A549 treated with AZD9567 at 1 μM for 4 hours (cell line): ENCODE results near the gene AP1G1. TPM values are rescaled to one million over a fixed set of nuclear protein-coding genes. Genes with fewer than 3 reads are reported as not detected.

Experiments used
- total RNA-seq: library from RNA; stranded (reverse); fragments of 200-300 nt; extraction: Qiagen RNA extraction; gene quantifications from 5 replicates; pipeline ENCODE4 v1.2.3, GENCODE V29; 2022; ENCODE audit not compliant: insufficient read depth

The AP1G1 gene
- 38.3 to 48.0 TPM (median 44.4 TPM) in 5 replicates for total RNA-seq

DNA sequence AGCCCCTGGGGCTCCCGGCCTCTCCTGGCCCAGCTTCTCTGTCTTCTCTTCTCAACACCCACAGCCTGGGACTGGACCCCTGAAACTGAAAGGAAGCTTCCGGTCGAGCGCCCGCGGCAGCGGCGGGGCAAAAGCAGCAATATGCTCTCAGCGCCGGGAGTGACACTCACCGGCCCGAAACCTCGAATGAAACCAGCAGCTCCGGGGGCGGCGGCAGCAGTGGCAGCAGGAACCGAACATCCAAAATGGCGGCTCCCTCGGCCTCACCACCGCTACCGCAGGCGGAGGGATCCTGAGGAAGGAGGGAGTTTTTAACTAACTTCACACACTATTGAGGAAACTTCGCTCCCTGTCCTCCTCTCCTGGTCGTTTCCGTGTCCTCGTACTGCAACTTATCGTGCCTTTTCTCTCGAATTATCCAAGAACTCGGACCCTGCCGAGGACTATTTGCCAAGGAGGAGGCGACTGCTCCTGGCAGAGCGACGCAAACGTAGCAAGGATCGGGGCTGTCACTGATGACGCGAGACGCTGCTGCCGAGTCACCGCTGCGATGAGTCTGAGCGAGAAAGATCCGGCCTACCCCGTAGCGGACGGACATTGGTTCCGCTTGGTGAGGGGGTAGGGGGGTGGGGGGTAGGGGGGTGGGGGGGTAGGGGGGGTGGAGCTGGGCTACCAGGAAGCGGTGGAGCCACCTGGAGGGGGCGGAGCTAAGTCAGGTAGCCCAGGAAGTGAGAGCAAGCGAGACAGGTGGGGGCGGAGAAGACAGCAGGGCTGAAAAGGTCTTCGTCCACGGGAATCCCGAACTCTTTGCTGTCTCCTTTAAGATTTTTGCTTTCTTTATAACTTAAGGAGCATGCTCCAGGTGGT is at the start of gene AP1G1:
Gene AP1G1 (minus strand): TSS at position 242 of the 867 bp plus-strand sequence. CDS start 19,355 bp downstream, outside the sequence.

DNA sequence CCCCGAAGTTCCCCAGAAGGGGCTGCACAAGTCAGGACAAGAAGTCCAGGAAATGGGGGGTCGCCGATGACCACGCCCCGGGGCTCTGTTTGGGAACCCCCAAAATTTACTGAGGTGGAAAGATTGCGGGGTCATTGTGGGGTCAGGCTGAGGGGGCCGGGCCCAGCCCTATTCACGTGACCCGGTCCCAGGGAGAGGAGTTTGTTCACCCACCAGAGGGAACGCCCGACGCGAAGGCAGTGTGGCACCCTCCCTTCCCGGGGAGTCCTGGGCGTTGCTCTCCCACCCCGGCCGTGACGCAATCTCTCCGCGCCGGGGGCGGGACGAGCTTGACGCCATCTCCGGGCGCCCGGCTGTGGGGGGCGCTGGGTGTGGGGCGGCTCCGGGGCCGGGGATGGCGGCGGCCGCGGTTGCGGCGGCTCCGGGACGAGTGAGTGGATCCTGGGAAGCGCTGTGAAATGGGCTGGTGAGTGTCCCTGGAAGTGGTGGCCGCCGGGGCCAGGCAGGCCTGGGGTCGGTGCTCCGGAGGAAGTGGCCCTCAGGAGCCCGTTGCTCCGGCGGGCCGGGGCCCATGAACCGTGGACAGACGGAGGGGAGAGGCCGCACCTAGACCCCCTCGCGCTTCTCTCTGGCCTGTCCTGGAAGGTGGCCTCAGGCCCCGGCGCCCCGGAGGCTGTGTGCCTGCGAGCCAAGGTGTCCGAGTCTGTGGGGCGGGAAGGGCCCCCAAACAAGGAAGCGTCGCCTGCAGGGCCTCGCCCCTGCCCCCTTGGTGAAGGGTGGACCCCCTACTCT is 37.2 kb upstream of the AP1G1 start, which contains the start of gene ATXN1L:
Gene ATXN1L (plus strand): TSS at position 338 of the 792 bp plus-strand sequence. CDS start 3,765 bp downstream, outside the sequence.

DNA sequence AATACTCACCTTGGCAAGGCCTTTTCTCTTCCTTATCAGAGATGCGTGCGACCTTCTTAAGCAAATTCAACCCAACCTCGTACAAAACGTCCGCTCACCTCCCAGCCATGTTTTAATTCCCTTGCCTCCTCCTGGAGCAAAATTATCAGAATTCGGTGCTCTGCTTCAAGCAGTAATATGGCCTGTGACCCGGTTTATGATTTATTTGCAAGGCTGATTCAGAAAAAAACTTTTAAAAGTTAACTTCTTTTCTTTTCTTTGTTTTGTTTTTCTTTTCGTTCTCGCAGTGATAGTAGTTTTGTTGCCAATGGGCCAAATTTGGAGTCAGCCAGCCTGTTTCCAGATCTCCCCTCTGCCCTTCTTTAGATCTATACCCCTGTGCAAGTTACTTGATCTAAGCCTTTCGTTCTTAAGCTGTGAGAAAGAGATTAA is 84.3 kb downstream of the AP1G1 start, which contains the start of gene PHLPP2:
Gene PHLPP2 (minus strand): TSS at position 382 of the 432 bp plus-strand sequence. CDS start 9,906 bp downstream, outside the sequence.

Other genes with a start within 250 kb of the AP1G1 start
- gene TAT, start 231.7 kb downstream of the AP1G1 start, total RNA-seq, result 0.02 to 0.48 TPM (median 0.05 TPM) in 3 of 5 replicates, not detected in the others
- gene MARVELD3, start 182.7 kb downstream of the AP1G1 start, total RNA-seq, result 0.21 to 0.39 TPM (median 0.28 TPM) in 4 of 5 replicates, not detected in the other
- 10.1 to 12.2 TPM (median 10.9 TPM) in 5 replicates for gene PHLPP2, start 84.1 kb downstream of the AP1G1 start, total RNA-seq
- 15.3 to 19.0 TPM (median 17.3 TPM) in 5 replicates for gene ATXN1L, start 37.1 kb upstream of the AP1G1 start, total RNA-seq
- 3.1 to 4.1 TPM (median 3.4 TPM) in 4 of 5 replicates, not detected in the other for gene ZNF821, start 75.3 kb upstream of the AP1G1 start, total RNA-seq
- gene IST1, start 86.7 kb upstream of the AP1G1 start, total RNA-seq, result 165 to 247 TPM (median 174 TPM) in 5 replicates
- gene PKD1L3, start 191.6 kb upstream of the AP1G1 start, total RNA-seq, result not detected in 5 replicates
- gene DHODH, start 199.9 kb upstream of the AP1G1 start, total RNA-seq, result 12.2 to 16.4 TPM (median 13.8 TPM) in 5 replicates
- 0.12 TPM in 1 of 5 replicates, not detected in the others for gene HP, start 245.7 kb upstream of the AP1G1 start, total RNA-seq